Spleen (tissue), 11 donors: ENCODE results near the gene PACSIN1. TPM values are rescaled to one million over a fixed set of nuclear protein-coding genes. Genes with fewer than 3 reads are reported as not detected.

ENCODE experiments used
- DNase-seq: peaks from one replicate; pipeline ENCODE4 v3.0.0-alpha.2; 2020
- H3K27ac ChIP-seq, 8 donors: fragments of 200-600 bp; sonication (generic) in 7 of 8; 1 replicate in 4 of 8; 2 replicates in 4 of 8; pipeline versions ENCODE4 v1.5.0 to v1.8.0; 2016 to 2021; ENCODE audit warnings: inconsistent platforms in 4 of 8, mild to moderate bottlenecking in 4 of 8, moderate library complexity in 1 of 8
- H3K27me3 ChIP-seq, 7 donors: fragments of 200-600 bp; sonication (generic) in 6 of 7; replicated peaks in 1 of 7; 1 replicate in 4 of 7; 2 replicates in 3 of 7; pipeline versions ENCODE4 v1.5.0 to v1.8.0; 2016 to 2021; ENCODE audit warnings: inconsistent platforms in 3 of 7, mild to moderate bottlenecking in 1 of 7
- H3K36me3 ChIP-seq, 6 donors: fragments of 200-600 bp; sonication (generic) in 5 of 6; 1 replicate in 4 of 6; 2 replicates in 2 of 6; pipeline versions ENCODE4 v1.5.0 to v1.8.0; 2016 to 2021; ENCODE audit warnings: inconsistent platforms in 2 of 6
- H3K4me1 ChIP-seq, 6 donors: fragments of 200-600 bp; sonication (generic) in 5 of 6; 1 replicate in 3 of 6; 2 replicates in 3 of 6; pipeline versions ENCODE4 v1.5.0 to v1.8.0; 2016 to 2021; ENCODE audit warnings: inconsistent platforms in 3 of 6
- H3K4me3 ChIP-seq, 8 donors: fragments of 200-600 bp; sonication (generic) in 7 of 8; 1 replicate in 4 of 8; 2 replicates in 4 of 8; pipeline versions ENCODE4 v1.5.0 to v1.8.0; 2016 to 2021; ENCODE audit warnings: inconsistent platforms in 4 of 8, mild to moderate bottlenecking in 4 of 8, moderate library complexity in 2 of 8
- H3K9me3 ChIP-seq, 8 donors: fragments of 200-600 bp; sonication (generic) in 7 of 8; 1 replicate in 4 of 8; 2 replicates in 4 of 8; pipeline versions ENCODE4 v1.5.0 to v1.8.0; 2016 to 2021; ENCODE audit warnings: inconsistent platforms in 4 of 8
- CTCF ChIP-seq, 11 experiments: fragments of 200-600 bp in 7 of 11; fragments of 450-650 bp in 4 of 11; sonication (generic) in 4 of 11; IDR thresholded peaks in 8 of 11; conservative IDR thresholded peaks in 3 of 11; 1 replicate in 7 of 11; 2 replicates in 4 of 11; pipeline versions ENCODE4 v1.4.0 to v1.8.0; 2016 to 2021; ENCODE audit warnings: antibody characterized with exemption in 11 of 11, inconsistent platforms in 4 of 11, mild to moderate bottlenecking in 1 of 11
- POLR2A ChIP-seq, 3 donors: fragments of 450-650 bp; IDR thresholded peaks; one replicate each; pipeline ENCODE4 v1.5.1; 2017; ENCODE audit warnings: antibody characterized with exemption in 3 of 3, mild to moderate bottlenecking in 1 of 3
- POLR2AphosphoS5 ChIP-seq, 3 donors: sonication (generic); formaldehyde crosslinking; IDR thresholded peaks; one replicate each; pipeline ENCODE4 v1.5.1; 2017; ENCODE audit warnings: antibody characterized with exemption in 3 of 3
- WGBS, 5 donors: extraction: QIAGEN DNeasy Blood & Tissue Kit in 3 of 5; methylation state at CpG; one replicate each; pipeline versions ENCODE4 v1.1.5 to v1.1.7; 2013 to 2018; 5-methylcytosine and 5-hydroxymethylcytosine counted together
- intact Hi-C: fragments of 100-400 bp; cut with DNase I; formaldehyde crosslinking; loops from one replicate; pipeline ENCODE4 v1.15.0; 2023; ENCODE audit warnings: low total_unique reads
- polyA plus RNA-seq, 3 donors: library from polyadenylated mRNA; stranded (reverse); fragments of 200-250 nt; gene quantifications; one replicate each; pipeline ENCODE4 v1.2.1, GENCODE V29; 2013
- total RNA-seq, 7 donors: library from RNA; depleted of rRNA in 3 of 7; stranded (reverse); fragments of >200 nt in 3 of 7; fragmentation: NEBNext Ultra II Directional in 4 of 7; extraction: Animal tissue kit (Norgen Biotek cat#: 25700) in 4 of 7; gene quantifications; one replicate each; pipeline versions ENCODE4 v1.1.0 to v1.2.1, GENCODE V29; 2016 to 2021
- donor health status: healthy with polysubstance abuse.
- donor health status: DM: no; HTN: no; CAD: no; lungs with moderate emphysema.
- donor health status: DM: no; HTN: no; CAD: no.
- donor health status: Bipolar disorder and iron deficiency.
- donor health status: healthy.
- donor health status: DM: no; HTN: no; CAD: no.
- donor health status: DM: yes; HTN: yes; CAD: no.

PACSIN1 gene
- total and polyA plus RNA-seq, 10 donors = 0.66 to 2.8 (median 1.3) TPM

DNA sequence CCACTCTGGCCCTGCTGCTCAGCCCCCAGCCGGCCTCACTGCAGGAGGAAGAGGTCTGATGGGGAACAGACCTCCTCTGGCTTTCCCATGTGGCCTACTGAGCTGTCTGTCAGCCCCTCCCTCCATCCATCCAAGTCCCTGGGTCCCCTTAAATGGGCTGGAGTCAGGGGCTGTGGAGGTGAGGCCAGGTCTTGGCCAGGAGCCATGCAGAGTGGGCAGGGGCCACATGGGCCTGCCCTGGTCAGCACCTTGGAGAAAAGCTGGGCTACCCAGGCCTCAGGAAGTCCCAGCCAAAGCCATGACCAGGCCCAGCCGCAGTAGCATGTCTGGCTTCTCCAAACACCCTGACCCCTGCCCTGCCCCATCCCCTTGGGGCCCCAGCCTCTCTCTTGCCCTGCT, 83.9 kb downstream of the PACSIN1 start:
- no peak overlapping the region for H3K4me3 ChIP-seq
- no peak for DNase-seq
- H3K4me1 ChIP-seq = peaks cover 0 to 17% (median 3%) of the 10 kb centered on the region in 6 donors
- no peaks in the 10 kb centered on the region for H3K36me3 ChIP-seq
- H3K27me3 ChIP-seq = peaks cover 0 to 11% (median 0%) of the 10 kb centered on the region in 7 donors
- intact Hi-C loops = no loop called here
- H3K27ac ChIP-seq = no peak overlapping the region
- TF ChIP-seq POLR2A (IDR thresholded peaks at IDR 0.05) (no peak), POLR2AphosphoS5 (IDR thresholded peaks at IDR 0.05) (no peak), CTCF (IDR thresholded peaks at IDR 0.05 in 8 of 11, conservative IDR thresholded peaks at IDR 0.05 in 3 of 11) (no peak)
- no peaks in the 10 kb centered on the region for H3K9me3 ChIP-seq
- WGBS, 5 donors = 84 to 96% (median 92%) methylated on average over 2 of the region's 2 CpGs

DNA sequence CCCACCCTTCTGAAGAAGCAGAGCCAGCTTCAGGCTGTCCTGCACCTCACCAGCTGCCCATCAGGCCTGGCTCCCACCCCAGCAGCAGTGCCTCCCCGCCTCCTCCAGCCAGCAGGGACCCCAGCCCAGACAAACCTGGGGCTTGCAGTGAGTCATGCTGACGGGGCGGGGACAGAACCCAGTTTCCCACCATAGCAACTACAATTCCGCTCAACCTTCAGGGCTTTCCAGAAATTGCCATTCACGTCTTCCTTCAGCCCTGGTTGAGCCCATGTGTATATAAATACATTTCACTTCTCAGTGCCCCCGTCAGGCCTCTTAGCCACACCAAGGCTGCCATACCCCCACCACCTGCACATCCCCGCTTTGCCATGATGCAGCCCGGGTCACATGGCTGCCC, 85.8 kb downstream of the PACSIN1 start:
- 88 to 96% (median 91%) methylated on average over 8 of the region's 8 CpGs for WGBS, 5 donors
- intact Hi-C loops = no loop called here
- H3K4me3 ChIP-seq = no peak overlapping the region
- DNase-seq = no peak
- H3K36me3 ChIP-seq = no peaks in the 10 kb centered on the region
- H3K9me3 ChIP-seq = no peaks in the 10 kb centered on the region
- H3K27me3 ChIP-seq = peaks cover 0 to 11% (median 0%) of the 10 kb centered on the region in 7 donors
- TF ChIP-seq CTCF (IDR thresholded peaks at IDR 0.05 in 8 of 11, conservative IDR thresholded peaks at IDR 0.05 in 3 of 11) (no peak), POLR2AphosphoS5 (IDR thresholded peaks at IDR 0.05) (no peak), POLR2A (IDR thresholded peaks at IDR 0.05) (no peak)
- H3K4me1 ChIP-seq = peaks cover 0 to 10% (median 3%) of the 10 kb centered on the region in 6 donors
- H3K27ac ChIP-seq = no peak overlapping the region

DNA sequence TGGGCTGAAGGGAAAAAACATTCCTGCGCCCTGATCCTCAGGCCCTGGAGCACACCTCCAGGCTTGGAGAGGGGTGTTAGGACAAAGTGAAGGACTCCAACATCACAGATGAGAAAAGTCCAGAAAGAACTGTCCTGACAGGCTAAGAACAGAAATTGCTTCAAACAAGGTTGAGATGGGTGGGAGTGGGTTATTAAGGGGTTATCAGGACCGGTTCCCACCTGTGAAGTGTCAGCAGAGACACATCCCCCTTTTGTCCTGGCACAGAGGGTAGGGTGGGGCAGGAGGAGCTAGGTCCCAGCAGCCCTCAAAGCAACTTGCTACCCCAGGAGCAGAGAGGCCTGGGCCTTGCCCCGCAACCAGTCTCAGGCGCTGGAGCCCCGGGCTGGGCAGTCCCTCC, 86.7 kb downstream of the PACSIN1 start:
- 85 to 99% (median 90%) methylated on average over 5 of the region's 5 CpGs for WGBS, 5 donors
- intact Hi-C loops = no loop called here
- TF ChIP-seq POLR2A (IDR thresholded peaks at IDR 0.05) = no peak
- TF ChIP-seq POLR2AphosphoS5 (IDR thresholded peaks at IDR 0.05) = no peak
- TF ChIP-seq CTCF (IDR thresholded peaks at IDR 0.05 in 8 of 11, conservative IDR thresholded peaks at IDR 0.05 in 3 of 11) = no peak

DNA sequence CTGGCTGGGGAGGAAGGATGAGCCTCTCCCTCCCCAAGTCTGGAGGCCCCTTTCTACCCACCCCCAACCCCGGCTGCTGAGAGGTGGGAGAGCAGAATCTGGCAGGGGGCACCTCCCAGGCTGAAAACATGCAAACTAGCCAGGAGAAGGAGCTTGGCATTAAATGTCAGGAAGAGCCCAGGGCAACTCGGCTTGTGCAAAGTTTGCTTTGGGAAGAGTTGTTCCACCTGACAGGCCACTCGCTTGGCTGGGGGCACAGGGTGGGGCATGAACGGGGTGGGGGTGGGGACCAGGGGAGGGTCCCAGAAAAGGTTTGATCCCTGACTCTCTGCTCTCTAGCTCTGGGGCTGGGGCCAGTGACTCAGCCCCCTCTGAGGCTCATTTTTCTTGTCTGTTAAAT, 87.3 kb downstream of the PACSIN1 start:
- no peaks in the 10 kb centered on the region for H3K36me3 ChIP-seq
- intact Hi-C loops = no loop called here

More for the DNA sequence above, 86.7 kb downstream of the PACSIN1 start:
- peaks cover 0 to 6% (median 0%) of the 10 kb centered on the region in 6 donors for H3K4me1 ChIP-seq
- H3K27me3 ChIP-seq = peaks cover 0 to 11% (median 0%) of the 10 kb centered on the region in 7 donors
- H3K9me3 ChIP-seq = peaks cover 0 to under 1% (median 0%) of the 10 kb centered on the region in 8 donors
- no peak for DNase-seq
- no peaks in the 10 kb centered on the region for H3K36me3 ChIP-seq
- no peak overlapping the region for H3K27ac ChIP-seq
- H3K4me3 ChIP-seq = no peak overlapping the region

More for the DNA sequence above, 87.3 kb downstream of the PACSIN1 start:
- TF ChIP-seq CTCF (IDR thresholded peaks at IDR 0.05 in 8 of 11, conservative IDR thresholded peaks at IDR 0.05 in 3 of 11) (no peak), POLR2AphosphoS5 (IDR thresholded peaks at IDR 0.05) (no peak), POLR2A (IDR thresholded peaks at IDR 0.05) (no peak)
- H3K9me3 ChIP-seq = peaks cover 0 to 5% (median 4%) of the 10 kb centered on the region in 8 donors
- H3K4me3 ChIP-seq = no peak overlapping the region
- H3K27ac ChIP-seq = no peak overlapping the region
- DNase-seq = no peak
- H3K4me1 ChIP-seq = peaks cover 0 to 6% (median 0%) of the 10 kb centered on the region in 6 donors
- 77 to 88% (median 82%) methylated on average over 4 of the region's 4 CpGs for WGBS, 5 donors
- H3K27me3 ChIP-seq = peaks cover 0 to 11% (median 0%) of the 10 kb centered on the region in 7 donors
